NCI-H2196 treated with DMSO at 0.1 percent for 48 hours (cell line): Measurements from ENCODE around the gene PLXDC1.

Source experiments
- DNase-seq: peaks from one replicate; lab custom pipeline; 2025; ENCODE audit not compliant: unreplicated experiment; lab: John Stamatoyannopoulos, UW

The PLXDC1 gene

GRCh38 chr17:39151150-39151942 lies at the start of gene PLXDC1:
Gene PLXDC1, minus strand, starts transcription at chr17:39151637. Its CDS starts 200 bp downstream, at chr17:39151437.
- DNase-seq: no peak

DNA sequence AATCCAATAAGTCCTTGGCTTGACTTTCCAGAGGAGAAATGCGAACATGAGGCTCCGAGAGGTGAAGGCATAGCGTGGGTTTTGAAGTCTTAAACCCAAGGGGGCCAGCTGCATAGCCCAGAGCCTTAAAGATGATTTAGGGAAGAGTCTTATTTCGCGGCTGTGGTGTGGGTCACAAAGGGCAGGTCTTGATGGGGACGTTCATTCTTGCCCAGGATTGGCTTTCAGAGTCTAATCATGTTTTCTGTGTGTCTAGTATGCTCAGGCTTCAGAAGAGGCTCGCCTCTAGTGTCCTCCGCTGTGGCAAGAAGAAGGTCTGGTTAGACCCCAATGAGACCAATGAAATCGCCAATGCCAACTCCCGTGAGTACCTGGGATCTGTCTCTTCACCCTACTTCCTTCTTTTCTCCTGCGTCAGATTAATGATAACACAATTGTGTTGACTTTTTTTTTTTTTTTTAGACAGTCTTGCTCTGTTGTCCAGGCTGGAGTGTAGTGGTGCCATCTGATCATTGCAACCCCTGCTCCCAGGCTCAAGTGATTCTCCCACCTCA lies 49.6 kb upstream of the PLXDC1 start:
- no peak for DNase-seq

DNA sequence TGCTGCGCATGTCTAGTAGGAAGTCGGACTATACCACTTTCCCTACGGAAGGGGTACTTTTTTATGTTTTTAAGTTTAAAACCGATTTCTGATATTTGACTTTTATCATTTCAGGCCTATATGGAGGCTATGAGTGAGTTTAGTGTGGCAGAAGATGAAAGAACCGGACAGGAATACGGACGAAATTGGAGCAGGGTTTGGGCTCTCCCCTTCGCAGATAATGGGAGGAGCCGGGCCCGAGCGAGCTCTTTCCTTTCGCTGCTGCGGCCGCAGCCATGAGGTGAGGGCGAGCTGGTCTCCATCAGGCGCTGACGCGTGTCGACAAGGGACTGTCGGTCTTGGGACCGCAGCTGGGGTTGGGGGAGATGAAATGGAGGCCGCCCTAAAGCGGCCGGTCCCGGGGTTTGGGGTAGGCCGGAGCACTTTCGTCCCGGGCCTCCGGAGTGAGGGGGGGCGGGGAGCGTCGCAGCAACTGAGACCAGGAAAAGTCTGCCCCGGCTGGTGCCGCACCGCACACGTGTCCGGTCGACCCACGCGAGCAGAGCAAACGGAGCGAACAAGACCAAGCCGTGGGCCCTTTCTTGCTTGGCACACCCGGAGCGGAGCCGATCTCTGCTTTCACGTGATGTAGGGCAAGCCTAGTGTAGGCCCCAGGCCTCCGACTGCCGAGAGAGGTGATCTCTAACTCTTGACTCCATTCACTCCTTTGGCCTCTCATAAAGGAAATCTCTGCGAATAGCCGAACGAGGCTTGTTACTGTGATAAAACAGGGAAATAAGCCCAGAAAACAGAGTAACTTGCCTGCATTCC lies 48.8 kb upstream of the PLXDC1 start, which contains the start of gene RPL19:
Gene RPL19, plus strand, starts transcription at position 214 of the 810 bp plus-strand sequence. Its CDS starts 62 bp downstream, at position 276.
- no peak for DNase-seq

GRCh38 chr17:39199820-39200069 lies 48.3 kb upstream of the PLXDC1 start:
- peak; percentile 62 for DNase-seq

DNA sequence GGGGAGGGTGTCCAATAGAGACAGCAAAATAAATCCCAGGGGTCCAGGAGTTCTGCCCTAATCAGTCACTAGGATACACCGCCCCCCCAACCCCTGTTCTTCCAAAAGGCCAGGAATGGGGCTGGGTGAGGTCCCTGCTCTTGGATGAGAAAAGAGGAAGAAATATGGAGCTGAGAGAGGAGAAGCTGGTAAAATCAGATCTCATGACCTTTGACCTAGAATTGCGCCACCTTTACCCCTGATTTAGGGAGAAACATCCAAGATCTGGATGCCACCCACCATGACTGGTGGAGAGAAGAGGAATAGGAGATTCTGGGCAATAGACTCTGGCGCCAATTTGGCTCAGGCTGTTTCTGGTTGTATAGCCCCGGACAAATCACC lies 46.7 kb upstream of the PLXDC1 start:
- DNase-seq: no peak

DNA sequence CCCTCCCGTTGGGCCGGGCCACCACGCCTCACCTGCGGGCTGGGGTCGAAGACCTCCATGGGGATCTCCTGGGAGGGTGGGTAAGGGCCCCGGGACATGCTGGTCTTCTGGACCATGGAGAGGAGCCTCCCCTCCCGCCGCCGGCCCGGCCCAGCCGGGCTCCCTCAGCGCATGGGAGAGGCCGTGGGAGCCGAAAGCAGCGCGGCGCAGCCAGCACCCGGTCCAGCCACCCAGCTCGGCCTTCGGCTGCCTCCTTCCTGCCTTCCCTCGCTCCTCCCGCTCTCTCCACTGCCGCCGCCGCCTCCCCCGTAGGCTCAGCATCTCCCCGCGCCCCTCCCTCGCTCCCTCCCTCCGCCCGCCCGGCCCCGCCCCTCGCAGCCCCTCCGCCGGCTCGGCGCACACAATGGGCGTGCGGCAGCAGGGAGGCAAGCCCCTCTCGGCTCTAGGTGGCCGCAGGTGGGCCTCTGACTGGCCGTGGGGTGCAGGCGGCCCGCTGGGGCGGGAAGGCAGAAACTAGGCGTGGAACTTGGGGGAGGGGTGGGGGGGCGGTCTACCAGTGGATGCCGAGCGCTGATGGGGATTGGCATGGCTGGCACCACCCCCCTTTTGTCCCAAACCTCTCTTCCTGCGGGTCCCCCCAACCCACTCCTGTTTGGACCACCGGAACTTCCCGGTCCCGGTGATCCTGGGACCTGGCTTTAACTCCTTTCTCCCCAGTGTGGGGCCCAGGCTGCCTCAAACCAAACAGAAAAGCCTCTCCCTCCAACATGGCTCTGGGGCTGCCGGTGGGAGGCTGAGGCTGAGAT lies 46.1 kb upstream of the PLXDC1 start, which contains the start of gene CACNB1:
Gene CACNB1, minus strand, starts transcription at position 290 of the 806 bp plus-strand sequence. Its CDS starts 174 bp downstream, at position 116.
- peak; percentile 33 for DNase-seq

DNA sequence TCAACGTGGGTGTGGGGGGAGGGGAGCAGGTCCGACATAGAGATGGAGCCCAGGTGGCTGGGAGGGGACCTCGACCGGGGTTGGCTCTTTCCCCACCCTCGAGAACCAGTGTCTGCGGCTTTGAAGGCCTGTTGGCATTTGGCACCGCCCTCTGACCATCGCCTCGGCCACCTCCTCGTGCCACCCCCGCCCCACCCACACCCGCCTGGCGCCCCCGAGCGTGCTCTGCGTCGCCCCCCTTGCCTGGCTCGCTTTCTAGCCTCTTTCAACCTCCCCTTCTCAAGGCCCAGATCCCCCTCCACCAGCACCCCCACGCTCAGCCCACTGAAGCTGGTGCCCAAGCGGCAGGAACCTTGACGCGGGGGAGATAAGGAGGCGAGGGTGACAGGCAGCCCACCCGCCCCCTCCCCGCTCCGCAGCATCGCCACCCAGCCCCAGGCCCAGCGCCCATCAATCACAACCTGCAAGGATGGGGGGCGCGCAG lies 45.4 kb upstream of the PLXDC1 start:
- DNase-seq: no peak

GRCh38 chr17:39196241-39196807 lies 44.9 kb upstream of the PLXDC1 start:
- no peak for DNase-seq

DNA sequence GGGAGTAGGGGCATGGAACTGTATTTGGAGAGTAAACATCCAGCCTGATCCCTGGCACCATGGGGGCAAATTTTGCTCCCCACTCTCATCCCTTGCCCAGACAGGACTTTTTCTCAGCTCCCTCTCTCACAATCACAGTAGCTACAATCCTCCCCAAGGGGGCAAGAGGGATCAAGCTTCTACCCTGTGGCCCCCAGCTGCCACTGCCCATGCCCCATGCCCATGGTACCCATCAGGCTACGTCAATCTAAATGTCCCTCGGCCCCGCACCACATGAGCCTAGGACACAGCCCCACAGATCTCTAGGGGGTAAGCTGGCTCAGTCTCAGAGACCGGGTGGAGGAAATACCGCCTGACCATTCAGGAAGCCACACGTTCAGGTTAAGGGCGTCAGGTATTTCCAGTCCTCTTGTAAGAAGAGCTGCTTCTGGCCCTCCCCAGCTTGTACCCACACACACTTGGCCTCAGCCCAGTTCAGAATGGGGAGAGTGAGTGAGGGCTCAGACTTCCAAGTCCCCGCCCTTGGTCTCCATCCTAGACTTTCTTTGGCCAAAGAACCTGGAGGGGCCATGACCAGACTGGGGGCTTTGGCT lies 44.2 kb upstream of the PLXDC1 start:
- DNase-seq: no peak

DNA sequence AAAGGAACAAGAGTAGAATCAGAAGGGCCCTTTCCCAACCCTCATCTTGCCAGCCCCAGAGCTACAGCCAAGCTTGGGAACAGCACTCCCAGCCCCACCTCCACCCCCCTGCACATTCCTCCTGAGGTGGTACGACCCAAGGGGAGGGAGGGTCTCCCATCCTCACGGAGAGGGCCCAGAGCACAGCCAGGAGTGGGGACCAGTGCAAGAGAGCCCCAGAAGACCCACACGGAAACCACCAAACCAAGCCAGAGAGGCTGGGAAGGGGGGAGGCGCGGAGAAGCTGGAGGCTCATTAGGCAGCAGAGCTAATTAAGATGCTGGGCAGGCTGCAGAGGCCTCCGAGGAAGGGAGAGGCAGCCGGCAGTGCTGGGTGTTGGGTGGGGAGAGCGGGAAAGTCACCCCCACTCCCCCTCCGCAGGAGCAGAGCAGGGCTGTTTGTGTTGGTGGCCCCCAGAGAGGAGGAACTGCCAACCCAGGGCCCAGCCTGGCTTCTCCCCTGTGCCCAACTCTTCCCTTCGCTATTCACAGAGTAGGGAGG lies 43.6 kb upstream of the PLXDC1 start:
- DNase-seq: no peak

- no peak for DNase-seq
Measured at GRCh38 chr17:39194089-39194984, 42.9 kb upstream of the PLXDC1 start.

GRCh38 chr17:39193346-39193745 lies 41.9 kb upstream of the PLXDC1 start:
- DNase-seq: no peak

DNA sequence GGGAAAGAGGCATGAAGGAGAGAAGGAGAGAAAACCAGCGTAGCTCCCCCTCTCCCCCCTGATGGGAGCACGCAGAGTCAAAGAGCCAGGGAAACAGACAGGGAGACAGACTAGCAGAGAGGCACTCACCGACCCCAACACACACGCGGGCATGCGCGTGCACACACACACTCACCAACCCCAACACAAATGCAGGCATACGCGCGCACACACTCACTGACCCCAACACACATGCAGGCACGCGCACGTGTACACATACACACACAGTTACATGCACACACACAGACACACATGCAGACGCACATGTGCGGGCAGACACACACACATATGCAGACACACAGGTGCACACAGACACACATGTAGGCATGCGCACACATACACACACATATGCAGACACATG lies 41.5 kb upstream of the PLXDC1 start:
- DNase-seq: no peak

GRCh38 chr17:39191750-39192510 lies 40.5 kb upstream of the PLXDC1 start:
- DNase-seq: no peak

DNA sequence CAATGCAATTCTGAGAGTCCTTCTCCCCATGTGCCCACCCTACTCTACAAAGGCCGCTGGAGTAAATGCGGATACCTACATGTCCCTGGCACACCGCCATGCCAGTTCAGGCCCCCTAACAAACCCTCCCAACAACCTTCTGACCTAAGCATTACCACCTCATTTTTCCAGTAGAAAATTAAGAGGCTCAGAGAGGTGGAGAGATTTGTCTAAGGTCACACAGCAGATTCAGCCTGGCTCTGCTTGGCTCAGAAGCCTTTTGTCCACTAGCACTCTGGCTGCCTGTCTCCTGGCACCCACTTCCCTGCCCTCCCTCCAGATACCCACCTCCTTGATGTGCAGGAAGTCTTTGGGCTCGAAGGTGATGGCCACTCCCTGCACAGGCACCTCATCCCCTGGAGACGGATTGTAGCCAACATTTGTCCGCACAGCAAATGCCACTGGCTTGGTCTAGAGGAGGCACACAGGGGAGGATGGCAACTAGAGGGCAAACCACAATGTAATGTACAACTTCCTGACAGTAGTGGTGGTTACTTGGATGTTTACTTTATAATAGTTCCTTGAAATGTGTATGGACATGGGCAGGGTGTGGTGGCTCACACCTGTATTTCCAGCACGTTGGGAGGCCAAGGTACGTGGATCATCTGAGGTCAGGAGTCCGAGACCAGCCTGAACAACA lies 35.9 kb upstream of the PLXDC1 start:
- no peak for DNase-seq

- DNase-seq: no peak
Measured at GRCh38 chr17:39186481-39187002, 35.1 kb upstream of the PLXDC1 start.

GRCh38 chr17:39183720-39184119 lies 32.3 kb upstream of the PLXDC1 start:
- no peak for DNase-seq
